BE2C (cell line): ENCODE results near the gene DOCK11.
"Not testable (repeated sequence)": the region's sequence is repeated elsewhere in the genome, so short reads cannot be mapped to it uniquely, and the experiment has no call there.

Source experiments
- DNase-seq: peaks from one replicate; pipeline ENCODE4 v3.0.0-alpha.2; 2020
- H3K27me3 ChIP-seq: fragments of 250-450 bp; sonication (Bioruptor Pico); 2 replicates; pipeline ENCODE4 v1.5.1; 2020; ENCODE audit warnings: mild to moderate bottlenecking
- H3K36me3 ChIP-seq: fragments of 250-450 bp; sonication (Bioruptor Pico); 2 replicates; pipeline ENCODE4 v1.5.1; 2020; ENCODE audit warnings: mild to moderate bottlenecking
- H3K4me1 ChIP-seq: fragments of 250-450 bp; sonication (Bioruptor Pico); 2 replicates; pipeline ENCODE4 v1.5.1; 2020
- H3K4me3 ChIP-seq: 2 replicates; pipeline ENCODE4 v1.5.1; 2011; ENCODE audit warnings: low read depth, low read length
- H3K9me3 ChIP-seq: fragments of 250-450 bp; sonication (Bioruptor Pico); 2 replicates; pipeline ENCODE4 v1.5.1; 2020
- CTCF ChIP-seq: IDR thresholded peaks from 2 replicates; pipeline ENCODE4 v1.5.1; 2012; ENCODE audit warnings: mild to moderate bottlenecking, low read depth, low read length

The DOCK11 gene

GRCh38 chrX:118583781-118584180 is 88.2 kb downstream of the DOCK11 start:
- no peak overlapping the region for H3K4me3 ChIP-seq
- no peak for DNase-seq
- no peak for TF ChIP-seq CTCF
- no peaks in the 10 kb centered on the region for H3K9me3 ChIP-seq
- no peaks in the 10 kb centered on the region for H3K4me1 ChIP-seq
- no peaks in the 10 kb centered on the region for H3K36me3 ChIP-seq
- no peaks in the 10 kb centered on the region for H3K27me3 ChIP-seq

DNA sequence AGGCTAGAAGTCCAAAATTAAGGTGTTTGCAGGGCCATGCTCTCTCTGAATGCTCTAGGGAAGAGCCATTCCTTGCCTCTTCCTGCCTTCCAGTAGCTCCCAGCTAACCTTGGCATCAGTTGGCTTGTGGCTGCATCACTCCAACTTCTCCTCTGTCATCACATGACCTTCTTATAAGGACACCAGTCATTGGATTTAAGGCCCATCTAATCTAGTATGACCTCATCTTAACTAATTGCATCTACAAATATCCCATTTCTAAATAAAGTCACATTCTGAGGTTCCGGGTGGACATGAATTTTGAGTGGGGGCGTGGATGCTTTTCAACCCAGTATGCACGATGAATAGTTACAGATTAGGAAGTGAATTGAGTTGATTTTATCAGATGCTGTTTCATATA is 89.7 kb downstream of the DOCK11 start:
- no peaks in the 10 kb centered on the region for H3K4me1 ChIP-seq
- no peak for DNase-seq
- no peaks in the 10 kb centered on the region for H3K36me3 ChIP-seq
- H3K4me3 ChIP-seq, result no peak overlapping the region
- H3K9me3 ChIP-seq, result no peaks in the 10 kb centered on the region
- no peaks in the 10 kb centered on the region for H3K27me3 ChIP-seq
- TF ChIP-seq CTCF, result no peak

DNA sequence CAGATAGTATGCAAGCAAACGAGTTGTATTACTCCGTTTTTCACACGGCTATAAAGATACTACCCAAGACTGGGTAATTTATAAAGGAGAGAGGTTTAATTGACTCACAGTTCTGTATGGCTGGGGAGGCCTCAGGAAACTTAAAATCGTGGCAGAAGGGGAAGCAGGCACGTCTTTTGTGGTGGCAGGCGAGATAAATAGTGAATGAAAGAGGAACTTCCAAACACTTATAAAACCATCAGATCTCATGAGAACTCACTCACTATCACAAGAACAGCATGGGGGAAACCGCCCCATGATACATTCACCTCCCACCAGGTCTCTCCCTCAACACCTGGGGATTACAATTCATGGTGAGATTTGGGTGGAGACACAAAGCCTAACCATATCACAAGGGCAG is 90.6 kb downstream of the DOCK11 start:
- H3K36me3 ChIP-seq, DNase-seq, H3K4me1 ChIP-seq: not testable (repeated sequence)

GRCh38 chrX:118588715-118589114 is 93.1 kb downstream of the DOCK11 start:
- no peaks in the 10 kb centered on the region for H3K27me3 ChIP-seq
- no peak overlapping the region for H3K4me3 ChIP-seq
- H3K9me3 ChIP-seq, result no peaks in the 10 kb centered on the region
- no peaks in the 10 kb centered on the region for H3K4me1 ChIP-seq
- no peak for DNase-seq
- TF ChIP-seq CTCF, result no peak
- H3K36me3 ChIP-seq, result no peaks in the 10 kb centered on the region

More for the DNA sequence above, 90.6 kb downstream of the DOCK11 start:
- H3K27me3 ChIP-seq, H3K4me3 ChIP-seq, H3K9me3 ChIP-seq: not testable (repeated sequence)

- H3K9me3 ChIP-seq, result no peaks in the 10 kb centered on the region
- no peak for TF ChIP-seq CTCF
- no peaks in the 10 kb centered on the region for H3K27me3 ChIP-seq
- no peaks in the 10 kb centered on the region for H3K36me3 ChIP-seq
- no peaks in the 10 kb centered on the region for H3K4me1 ChIP-seq
- no peak for DNase-seq
- no peak overlapping the region for H3K4me3 ChIP-seq
These were observed 93.6 kb downstream of the DOCK11 start for GRCh38 chrX:118589227-118589626.

DNA sequence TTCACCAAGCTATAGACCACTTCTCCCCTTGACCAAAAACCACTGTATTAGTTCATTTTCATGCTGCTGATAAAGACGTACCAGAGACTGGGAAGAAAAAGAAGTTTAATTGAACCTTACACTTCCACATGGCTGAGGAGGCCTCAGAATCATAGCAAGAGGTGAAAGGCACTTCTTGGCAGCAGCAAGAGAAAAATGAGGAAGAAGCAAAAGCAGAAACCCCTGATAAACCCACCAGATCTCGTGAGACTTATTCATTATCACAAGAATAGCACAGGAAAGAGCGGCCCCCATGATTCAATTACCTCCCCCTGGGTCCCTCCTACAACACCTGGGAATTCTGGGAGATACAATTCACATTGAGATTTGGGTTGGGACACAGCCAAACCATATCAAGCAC is 97.8 kb downstream of the DOCK11 start:
- Histone ChIP-seq H3K27me3 (no peaks in the 10 kb centered on the region), H3K9me3 (no peaks in the 10 kb centered on the region), H3K36me3 (no peaks in the 10 kb centered on the region), H3K4me1 (no peaks in the 10 kb centered on the region), H3K4me3 (no peak overlapping the region)
- no peak for TF ChIP-seq CTCF
- no peak for DNase-seq
